H1 (cell line): ENCODE results near the gene CD96. TPM values are rescaled to one million over a fixed set of nuclear protein-coding genes. Genes with fewer than 3 reads are reported as not detected.

Experiments used
- CTCF ChIA-PET: fragments of 300-600 bp; sonication (Branson Sonifier 250); formaldehyde crosslinking; loops from one replicate; lab custom pipeline; 2021; ENCODE audit not compliant: partially characterized antibody; lab: Charles Lee
- POLR2A ChIA-PET: fragments of 300-600 bp; sonication (Branson Sonifier 250); formaldehyde crosslinking; loops from one replicate; lab custom pipeline; 2021; ENCODE audit warnings: inconsistent platforms; ENCODE audit not compliant: partially characterized antibody; lab: Charles Lee
- DNase-seq, 2 experiments: peaks; one replicate each; pipeline versions ENCODE4 v3.0.0 to v3.0.0-alpha.2; 2010 to 2022; ENCODE audit warnings: low spot score in 2 of 2, low read depth in 1 of 2, mixed read lengths in 1 of 2
- FAIRE-seq: peaks from 2 replicates; lab custom pipeline; 2011; peaks lifted over from hg19 to GRCh38; lab: Jason Lieb, UNC
- H2AFZ ChIP-seq: 2 replicates; pipeline ENCODE4 v1.8.1; 2012; ENCODE audit warnings: low read length, inconsistent platforms
- H2AK5ac ChIP-seq: 2 replicates; pipeline ENCODE4 v1.6.1; 2013; ENCODE audit warnings: low read depth, low read length
- H2BK120ac ChIP-seq: replicated peaks from 2 replicates; pipeline ENCODE3; 2013; ENCODE audit warnings: low read depth, low read length, inconsistent platforms
- H2BK12ac ChIP-seq: 2 replicates; pipeline ENCODE4 v1.6.1; 2013; ENCODE audit warnings: low read depth, low read length
- H2BK15ac ChIP-seq: 2 replicates; pipeline ENCODE4 v1.6.1; 2013; ENCODE audit warnings: low read length
- H2BK20ac ChIP-seq: 2 replicates; pipeline ENCODE4 v1.6.1; 2013; ENCODE audit warnings: low read length
- H2BK5ac ChIP-seq: 2 replicates; pipeline ENCODE4 v1.6.1; 2013; ENCODE audit warnings: low read depth, low read length
- H3K14ac ChIP-seq: 2 replicates; pipeline ENCODE4 v1.6.1; 2013; ENCODE audit warnings: inconsistent platforms; ENCODE audit not compliant: insufficient read length
- H3K18ac ChIP-seq: 2 replicates; pipeline ENCODE4 v1.6.1; 2013; ENCODE audit warnings: low read length; ENCODE audit errors: extremely low read depth
- H3K23ac ChIP-seq: 2 replicates; pipeline ENCODE4 v1.6.1; 2013; ENCODE audit warnings: inconsistent platforms; ENCODE audit not compliant: insufficient read length
- H3K23me2 ChIP-seq: 2 replicates; pipeline ENCODE4 v1.6.1; 2013; ENCODE audit warnings: low read depth, low read length
- H3K27ac ChIP-seq: 2 replicates; pipeline ENCODE4 v1.6.1; 2011; ENCODE audit warnings: low read depth, low read length, inconsistent platforms
- H3K27me3 ChIP-seq, 4 experiments: replicated peaks in 1 of 4; 1 replicate in 1 of 4; 2 replicates in 3 of 4; pipeline versions ENCODE4 v1.6.1 to v1.8.1; 2011 to 2013; ENCODE audit warnings: low read length in 3 of 4, mild to moderate bottlenecking in 3 of 4, inconsistent platforms in 2 of 4, mixed read lengths in 2 of 4, moderate library complexity in 1 of 4; ENCODE audit not compliant: control insufficient read depth in 3 of 4, insufficient read depth in 3 of 4; ENCODE audit errors: extremely low read depth in 1 of 4
- H3K36me3 ChIP-seq, 4 experiments: 2 replicates each; pipeline versions ENCODE4 v1.6.1 to v1.8.1; 2011 to 2013; ENCODE audit warnings: mild to moderate bottlenecking in 4 of 4, low read length in 3 of 4, moderate library complexity in 2 of 4, control low read depth in 1 of 4, inconsistent platforms in 1 of 4; ENCODE audit not compliant: insufficient read depth in 4 of 4, control insufficient read depth in 2 of 4
- H3K4ac ChIP-seq: replicated peaks from 2 replicates; pipeline ENCODE3; 2013; ENCODE audit warnings: low read length, low read depth, mixed read lengths, inconsistent platforms; ENCODE audit not compliant: insufficient read length
- H3K4me1 ChIP-seq, 4 experiments: replicated peaks in 1 of 4; 1 replicate in 1 of 4; 2 replicates in 3 of 4; pipeline versions ENCODE4 v1.6.1 to v1.8.1; 2011 to 2013; ENCODE audit warnings: low read length in 3 of 4, inconsistent platforms in 2 of 4, mixed read lengths in 1 of 4; ENCODE audit not compliant: insufficient read depth in 4 of 4, control insufficient read depth in 3 of 4
- H3K4me2 ChIP-seq, 2 experiments: 2 replicates each; pipeline versions ENCODE4 v1.6.1 to v1.8.1; 2011 to 2013; ENCODE audit warnings: low read depth in 2 of 2, low read length in 2 of 2, control low read depth in 1 of 2, inconsistent platforms in 1 of 2, mild to moderate bottlenecking in 1 of 2; ENCODE audit not compliant: insufficient read depth in 1 of 2
- H3K4me3 ChIP-seq, 4 experiments: fragments of 200-600, 300-600 bp in 1 of 4; sonication (generic), shearing (Covaris generic), sonication (Bioruptor Twin) in 1 of 4; 2 replicates each; pipeline versions ENCODE4 v1.5.1 to v1.8.1; 2011 to 2016; ENCODE audit warnings: low read length in 4 of 4, low read depth in 3 of 4, control low read depth in 2 of 4, inconsistent platforms in 2 of 4, mild to moderate bottlenecking in 2 of 4, mixed read lengths in 1 of 4, moderate library complexity in 1 of 4; ENCODE audit not compliant: insufficient read depth in 2 of 4; ENCODE audit errors: extremely low read depth in 1 of 4
- H3K56ac ChIP-seq: replicated peaks from 2 replicates; pipeline ENCODE3; 2013; ENCODE audit warnings: low read depth, mild to moderate bottlenecking, mixed read lengths, low read length, inconsistent platforms; ENCODE audit not compliant: insufficient read length
- H3K79me1 ChIP-seq: 2 replicates; pipeline ENCODE4 v1.6.1; 2013; ENCODE audit warnings: low read depth, low read length, control low read depth
- H3K79me2 ChIP-seq, 2 experiments: 2 replicates each; pipeline versions ENCODE4 v1.6.1 to v1.8.1; 2012 to 2013; ENCODE audit warnings: low read length in 2 of 2, mild to moderate bottlenecking in 2 of 2, inconsistent platforms in 1 of 2; ENCODE audit not compliant: insufficient read depth in 2 of 2, control insufficient read depth in 1 of 2
- H3K9ac ChIP-seq, 4 experiments: replicated peaks in 1 of 4; 1 replicate in 1 of 4; 2 replicates in 3 of 4; pipeline versions ENCODE4 v1.6.1 to v1.8.1; 2011 to 2013; ENCODE audit warnings: low read depth in 3 of 4, low read length in 3 of 4, control low read depth in 2 of 4, mild to moderate bottlenecking in 2 of 4, moderate library complexity in 2 of 4, inconsistent platforms in 1 of 4; ENCODE audit errors: extremely low read depth in 1 of 4
- H3K9me3 ChIP-seq, 2 experiments: 2 replicates each; pipeline versions ENCODE4 v1.6.1 to v1.8.1; 2012 to 2013; ENCODE audit warnings: mild to moderate bottlenecking in 2 of 2, moderate library complexity in 2 of 2, control low read depth in 1 of 2, inconsistent platforms in 1 of 2, low read depth in 1 of 2, low read length in 1 of 2, mixed read lengths in 1 of 2; ENCODE audit not compliant: insufficient read depth in 2 of 2
- H4K20me1 ChIP-seq, 2 experiments: replicated peaks in 1 of 2; 2 replicates each; pipeline versions ENCODE3 to v1.8.1; 2011 to 2013; ENCODE audit warnings: inconsistent platforms in 2 of 2, low read length in 2 of 2, mild to moderate bottlenecking in 1 of 2; ENCODE audit not compliant: insufficient read depth in 2 of 2, control insufficient read depth in 1 of 2
- H4K5ac ChIP-seq: 2 replicates; pipeline ENCODE4 v1.6.1; 2013; ENCODE audit warnings: low read length, low read depth, mixed read lengths, inconsistent platforms; ENCODE audit not compliant: insufficient read length
- H4K8ac ChIP-seq: 2 replicates; pipeline ENCODE4 v1.8.0; 2013; ENCODE audit warnings: mild to moderate bottlenecking, moderate library complexity, low read length, inconsistent platforms; ENCODE audit not compliant: insufficient read depth; ENCODE audit errors: extremely low read depth
- H4K91ac ChIP-seq: replicated peaks from 2 replicates; pipeline ENCODE3; 2013; ENCODE audit warnings: low read length, mixed read lengths, inconsistent platforms; ENCODE audit not compliant: insufficient read length
- EZH2 ChIP-seq: fragments of 200-600 bp; sonication (generic); IDR thresholded peaks from 2 replicates; pipeline ENCODE4 v1.7.1; 2012; ENCODE audit warnings: low read depth, mild to moderate bottlenecking, moderate library complexity, low read length, inconsistent platforms; ENCODE audit not compliant: severe bottlenecking
- JUN ChIP-seq: IDR thresholded peaks from 2 replicates; pipeline ENCODE4 v1.6.1; 2011; ENCODE audit warnings: low read depth, mild to moderate bottlenecking, improper control_type of control experiment, low read length
- SP4 ChIP-seq: IDR thresholded peaks from 2 replicates; pipeline ENCODE4 v1.6.1; 2012; ENCODE audit warnings: low read length, inconsistent platforms
- WGBS, 2 experiments: shearing (Covaris generic) in 1 of 2; methylation state at CpG; one replicate each; pipeline versions ENCODE4 v1.1.6 to v1.1.7; 2013 to 2015; ENCODE audit warnings: low lambda C conversion rate in 2 of 2, mixed read lengths in 2 of 2, inconsistent platforms in 1 of 2, low coverage in 1 of 2, missing lambda C conversion rate in 1 of 2; ENCODE audit not compliant: insufficient replicate concordance in 2 of 2, insufficient coverage in 1 of 2, insufficient read length in 1 of 2; ENCODE audit errors: extremely low coverage in 1 of 2, missing lambda C conversion rate in 1 of 2; 5-methylcytosine and 5-hydroxymethylcytosine counted together
- polyA plus RNA-seq, 7 experiments: library from polyadenylated mRNA; depleted of rRNA in 3 of 7; stranded (reverse) in 5 of 7; unstranded in 2 of 7; fragments of >200 nt in 5 of 7; fragments of 200-250 nt in 2 of 7; gene quantifications; 1 replicate in 5 of 7; 2 replicates in 1 of 7; 4 replicates in 1 of 7; pipeline versions ENCODE4 v1.2.1 to v1.2.3, GENCODE V29; 2011 to 2013; ENCODE audit warnings: missing spikeins in 2 of 7, mixed read lengths in 2 of 7
- total RNA-seq: library from RNA; stranded (reverse); fragmentation: NEBNext Ultra II Directional; extraction: Animal tissue kit (Norgen Biotek cat#: 25700); gene quantifications from 2 replicates; pipeline ENCODE4 v1.2.1, GENCODE V29; 2021

The CD96 gene
- total and polyA plus RNA-seq, 2 of the 8 experiments (the other 6 are each of a cell fraction or from before 2014, with no cell fraction given): not detected

DNA sequence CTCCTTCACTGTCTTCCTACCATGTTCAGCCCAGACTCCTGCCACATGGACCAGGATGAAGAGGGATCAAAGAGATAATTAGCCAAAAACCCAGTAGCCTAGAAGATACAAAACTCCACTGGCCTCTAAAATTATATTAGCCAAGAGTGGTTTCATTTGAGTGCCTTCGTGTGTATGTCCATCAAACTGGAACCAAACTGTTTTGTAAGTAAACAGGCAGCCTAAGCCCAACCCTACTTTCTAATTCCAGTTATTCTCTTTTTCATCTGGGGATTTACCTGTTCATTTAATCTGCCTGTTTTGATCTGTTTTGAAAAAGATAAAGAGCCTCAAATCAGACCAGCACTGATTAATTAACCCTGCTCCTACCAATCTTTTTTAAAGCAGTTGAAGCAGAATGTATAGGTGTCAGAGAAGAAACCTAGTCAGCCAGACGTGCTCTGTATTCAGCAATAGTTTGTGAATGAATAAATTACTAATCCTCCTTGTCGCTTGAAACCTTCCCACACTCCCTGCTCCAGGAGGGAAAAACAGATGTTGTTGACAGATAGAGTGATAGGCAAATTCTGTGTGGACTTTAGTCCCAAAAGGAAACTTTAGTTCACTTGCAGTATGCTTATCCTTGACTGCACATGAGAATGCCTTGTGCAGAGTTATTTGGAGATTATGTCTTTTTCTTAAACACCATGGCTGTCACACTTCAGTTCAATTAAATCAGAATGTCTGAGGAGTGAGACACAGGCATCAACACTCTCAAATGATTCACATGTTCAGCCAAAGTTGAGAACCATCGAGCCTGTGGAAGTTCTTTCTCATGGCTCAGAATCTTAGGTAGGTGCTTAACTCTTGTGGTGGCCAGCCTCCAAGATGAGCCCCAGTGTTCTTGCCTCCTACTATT is 108.6 kb downstream of the CD96 start:
- H3K79me1 ChIP-seq: no peaks in the 10 kb centered on the region
- H3K14ac ChIP-seq: no peak overlapping the region
- H2AFZ ChIP-seq: no peak overlapping the region
- no peaks in the 10 kb centered on the region for H4K20me1 ChIP-seq
- no peak for FAIRE-seq
- no peak overlapping the region for H4K8ac ChIP-seq
- no peaks in the 10 kb centered on the region for H3K23me2 ChIP-seq
- H2BK15ac ChIP-seq: no peak overlapping the region
- no peak overlapping the region for H2BK120ac ChIP-seq
- H3K4me1 ChIP-seq: peaks cover 0 to 9% (median 3%) of the 10 kb centered on the region in 4 experiments; a peak in 2 of 7 replicates
- no peak overlapping the region for H3K23ac ChIP-seq
- no peak overlapping the region for H3K4me3 ChIP-seq
- H3K18ac ChIP-seq: no peak overlapping the region
- no peak overlapping the region for H2AK5ac ChIP-seq
- no peaks in the 10 kb centered on the region for H3K79me2 ChIP-seq
- no peak overlapping the region for H2BK5ac ChIP-seq
- no peak overlapping the region for H3K27ac ChIP-seq
- H2BK20ac ChIP-seq: no peak overlapping the region
- no peak overlapping the region for H4K91ac ChIP-seq
- H3K9me3 ChIP-seq: no peaks in the 10 kb centered on the region
- no peak for DNase-seq
- WGBS, 2 experiments: 89% methylated on average over 4 of the region's 4 CpGs; no CpG with 5 or more reads in 1 of the 2 experiments
- no peaks in the 10 kb centered on the region for H3K27me3 ChIP-seq
- no peak overlapping the region for H3K4me2 ChIP-seq
- ChIA-PET POLR2A (no interaction called here), CTCF (no interaction called here)
- H3K56ac ChIP-seq: no peak overlapping the region
- H4K5ac ChIP-seq: no peak overlapping the region
- no peaks in the 10 kb centered on the region for H3K36me3 ChIP-seq
- H2BK12ac ChIP-seq: no peak overlapping the region
- no peak overlapping the region for H3K4ac ChIP-seq
- no peak overlapping the region for H3K9ac ChIP-seq
- no peak for TF ChIP-seq EZH2
- TF ChIP-seq JUN: no peak
- TF ChIP-seq SP4: no peak
